Posterior vena cava (tissue), 2 donors: ENCODE results near the gene KLHL15. TPM values are rescaled to one million over a fixed set of nuclear protein-coding genes. Genes with fewer than 3 reads are reported as not detected.

Experiments used
- DNase-seq: peaks from one replicate; pipeline ENCODE4 v3.0.0-alpha.2; 2020; ENCODE audit warnings: low spot score
- intact Hi-C, 2 donors: fragments of 100-400 bp; cut with DNase I; formaldehyde crosslinking; loops; one replicate each; pipeline versions ENCODE4 v1.14.1 to v1.14.2; 2022 to 2023
- total RNA-seq, 2 donors: library from RNA; stranded (reverse); fragmentation: NEBNext Ultra II Directional; extraction: Animal tissue kit (Norgen Biotek cat#: 25700); gene quantifications; one replicate each; pipeline ENCODE4 v1.2.1, GENCODE V29; 2021
- donor health status: DM: yes; HTN: yes; CAD: no.
- donor health status: DM: yes; HTN: yes; CAD: no.

KLHL15 gene
- total RNA-seq, 2 donors from 2014 or later, result 6.3 to 7.2 TPM

GRCh38 chrX:23959781-23960180, 67.2 kb downstream of the KLHL15 start:
- intact Hi-C loops, result no loop called here
- DNase-seq, result no peak

DNA sequence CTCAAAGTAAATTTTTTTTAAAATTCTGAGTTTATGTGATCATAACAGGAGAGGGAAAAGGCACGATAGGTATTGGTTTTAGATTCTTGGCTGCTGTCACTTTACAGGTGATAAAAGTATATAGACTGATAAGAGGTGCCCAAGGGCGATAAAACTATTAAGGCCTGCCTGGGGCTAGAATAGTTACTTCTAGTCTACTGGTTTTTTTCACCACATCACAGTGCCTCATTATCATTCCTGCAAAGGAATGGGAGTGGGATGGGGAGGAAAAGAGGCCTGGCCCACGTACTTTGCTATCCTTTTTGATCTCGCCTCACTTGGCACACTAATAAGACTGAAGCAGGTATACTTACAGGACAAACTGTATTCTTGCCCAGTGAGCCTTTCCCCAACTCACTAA, 72.6 kb downstream of the KLHL15 start:
- intact Hi-C loops, result no loop called here

GRCh38 chrX:23953908-23954269, 73.1 kb downstream of the KLHL15 start:
- intact Hi-C loops, result no loop called here

More for the DNA sequence above, 72.6 kb downstream of the KLHL15 start:
- DNase-seq, result no peak

GRCh38 chrX:23952984-23953907, 73.7 kb downstream of the KLHL15 start:
- intact Hi-C loops, result no loop called here
- DNase-seq, result no peak

More at GRCh38 chrX:23953908-23954269, 73.1 kb downstream of the KLHL15 start:
- no peak for DNase-seq

GRCh38 chrX:23952391-23952790, 74.6 kb downstream of the KLHL15 start:
- no peak for DNase-seq
- intact Hi-C loops, result no loop called here

DNA sequence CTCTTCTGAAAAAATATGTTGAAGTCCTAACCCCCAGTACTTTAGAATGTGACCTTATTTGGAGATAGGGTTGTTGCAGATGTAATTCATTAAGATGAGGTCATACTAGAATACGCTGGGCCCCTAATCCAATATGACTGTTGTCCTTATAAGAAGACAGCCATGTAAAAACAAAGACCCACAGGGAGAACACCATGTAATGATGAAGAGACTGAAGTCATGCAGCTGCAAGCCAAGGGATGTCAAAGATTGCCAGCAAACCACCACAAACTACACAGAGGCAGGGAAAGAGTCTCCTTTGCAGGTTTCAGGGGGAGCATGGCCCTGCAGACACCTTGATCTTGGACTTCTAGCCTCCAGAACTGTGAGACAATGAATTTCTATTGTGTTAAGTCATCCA, 81.8 kb downstream of the KLHL15 start:
- intact Hi-C loops, result no loop called here
- no peak for DNase-seq

- intact Hi-C loops, result no loop called here
- DNase-seq, result no peak
Measured at GRCh38 chrX:23944234-23944633, 82.8 kb downstream of the KLHL15 start.

DNA sequence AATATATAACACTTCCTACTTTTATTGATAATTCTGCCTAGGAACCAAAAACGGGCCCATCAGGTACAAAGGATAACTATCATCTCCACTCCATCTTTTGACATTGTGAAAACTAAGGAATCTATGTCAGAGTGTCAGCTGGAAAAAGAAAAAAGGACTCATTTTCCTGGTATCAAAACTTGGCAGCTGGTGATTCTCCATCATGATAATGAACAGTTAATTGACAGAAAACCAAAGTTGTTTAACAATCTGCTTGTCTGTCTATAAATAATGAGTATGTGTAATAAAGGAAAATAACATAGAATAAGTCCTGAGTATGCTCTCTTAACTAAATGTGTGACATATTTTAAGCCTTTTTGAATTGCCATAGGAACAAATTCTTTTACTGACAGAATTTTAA, 87.8 kb downstream of the KLHL15 start:
- intact Hi-C loops, result no loop called here
- DNase-seq, result no peak

GRCh38 chrX:23938690-23939089, 88.3 kb downstream of the KLHL15 start:
- no peak for DNase-seq
- intact Hi-C loops, result no loop called here

DNA sequence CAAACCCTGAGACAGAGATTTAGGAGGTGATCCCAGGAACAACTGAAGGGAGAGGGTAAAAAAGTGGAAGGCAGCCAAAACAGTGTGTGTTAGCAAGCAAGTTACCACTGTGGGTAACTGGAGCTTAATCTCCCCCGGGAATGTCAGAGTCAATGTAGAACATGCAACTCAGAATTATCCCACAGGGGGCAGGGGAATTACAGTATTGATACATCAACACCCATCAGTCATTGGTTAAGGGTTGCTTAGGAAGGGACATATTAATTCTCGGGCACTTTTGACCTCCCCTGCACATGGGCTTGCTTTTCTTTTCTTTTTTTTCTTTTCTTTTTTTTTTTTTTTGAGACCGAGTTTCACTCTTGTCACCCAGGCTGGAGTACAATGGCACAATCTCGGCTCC, 89.9 kb downstream of the KLHL15 start:
- DNase-seq, result no peak
- intact Hi-C loops, result no loop called here

DNA sequence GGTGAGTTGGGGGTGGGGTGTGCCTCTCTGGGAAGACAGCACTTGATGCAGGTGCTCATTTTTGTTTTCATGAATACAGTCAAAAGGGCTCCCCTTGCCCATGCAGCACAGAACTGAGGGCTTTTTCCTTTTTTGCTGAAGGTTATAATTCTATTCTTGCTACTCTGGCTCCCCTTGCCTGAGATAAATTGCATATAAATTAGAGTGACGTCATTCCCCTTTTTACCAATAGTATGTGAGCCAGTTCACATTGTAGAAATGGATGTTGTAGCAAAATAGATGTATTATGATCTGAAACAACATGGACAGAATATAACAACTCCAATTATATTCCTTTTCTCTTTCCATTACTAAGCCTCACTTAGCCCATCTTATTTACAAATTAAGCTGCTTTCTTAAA, 90.8 kb downstream of the KLHL15 start:
- intact Hi-C loops, result no loop called here
- no peak for DNase-seq

GRCh38 chrX:23935106-23935505, 91.9 kb downstream of the KLHL15 start:
- DNase-seq, result no peak
- intact Hi-C loops, result no loop called here

Other genes with a start within 250 kb of the KLHL15 start
- 100 to 1,000 TPM; 154 to 192 TPM for gene SAT1, start 244.0 kb downstream of the KLHL15 start, total RNA-seq
- 10 to 100 TPM; 13.7 to 13.9 TPM for gene APOO, start 119.2 kb downstream of the KLHL15 start, total RNA-seq
- gene CXorf58, start 119.2 kb downstream of the KLHL15 start, total RNA-seq, result under 1 TPM in 1 of 2 donors, not detected in 1; 0.24 TPM
- gene EIF2S3, start 27.8 kb upstream of the KLHL15 start, total RNA-seq, result 100 to 1,000 TPM; 114 to 122 TPM
- 10 to 100 TPM; 67.6 to 69.9 TPM for gene ZFX, start 122.5 kb upstream of the KLHL15 start, total RNA-seq